Activated effector memory CD4-positive, alpha-beta T cell treated with anti-CD3 and anti-CD28 coated beads, Interleukin-2, amount 50 U/mL, for 16 hours (primary cell): Measurements from ENCODE around the gene SEMA4G.

Experiments
- DNase-seq: peaks from one replicate; pipeline ENCODE4 v3.0.0-alpha.2; 2020

The SEMA4G gene

DNA sequence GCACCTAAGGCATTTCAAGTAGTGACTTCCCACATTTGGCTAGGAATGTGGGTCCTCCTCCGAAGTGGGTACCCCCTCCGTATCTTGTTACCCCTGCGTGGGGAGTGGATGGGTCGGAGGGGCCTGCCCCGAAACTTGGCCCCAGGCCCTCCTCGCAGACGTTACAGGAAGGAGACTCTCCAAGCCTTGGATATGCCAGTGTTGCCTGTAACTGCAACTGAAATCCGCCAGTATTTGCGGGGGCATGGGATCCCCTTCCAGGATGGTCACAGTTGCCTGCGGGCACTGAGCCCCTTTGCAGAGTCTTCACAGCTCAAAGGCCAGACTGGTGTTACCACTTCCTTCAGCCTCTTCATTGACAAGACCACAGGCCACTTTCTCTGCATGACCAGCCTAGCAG lies 18.9 kb downstream of the SEMA4G start:
- DNase-seq: no peak

DNA sequence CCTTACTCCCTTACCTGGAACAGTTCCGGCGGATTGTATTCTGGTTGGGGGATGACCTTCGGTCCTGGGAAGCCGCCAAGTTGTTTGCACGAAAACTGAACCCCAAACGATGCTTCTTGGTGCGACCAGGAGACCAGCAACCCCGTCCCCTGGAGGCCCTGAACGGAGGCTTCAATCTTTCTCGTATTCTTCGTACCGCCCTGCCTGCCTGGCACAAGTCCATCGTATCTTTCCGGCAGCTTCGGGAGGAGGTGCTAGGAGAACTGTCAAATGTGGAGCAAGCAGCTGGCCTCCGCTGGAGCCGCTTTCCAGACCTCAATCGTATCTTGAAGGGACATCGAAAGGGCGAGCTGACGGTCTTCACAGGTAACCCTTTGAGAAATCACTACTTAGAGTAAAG lies 19.8 kb downstream of the SEMA4G start:
- no peak for DNase-seq

DNA sequence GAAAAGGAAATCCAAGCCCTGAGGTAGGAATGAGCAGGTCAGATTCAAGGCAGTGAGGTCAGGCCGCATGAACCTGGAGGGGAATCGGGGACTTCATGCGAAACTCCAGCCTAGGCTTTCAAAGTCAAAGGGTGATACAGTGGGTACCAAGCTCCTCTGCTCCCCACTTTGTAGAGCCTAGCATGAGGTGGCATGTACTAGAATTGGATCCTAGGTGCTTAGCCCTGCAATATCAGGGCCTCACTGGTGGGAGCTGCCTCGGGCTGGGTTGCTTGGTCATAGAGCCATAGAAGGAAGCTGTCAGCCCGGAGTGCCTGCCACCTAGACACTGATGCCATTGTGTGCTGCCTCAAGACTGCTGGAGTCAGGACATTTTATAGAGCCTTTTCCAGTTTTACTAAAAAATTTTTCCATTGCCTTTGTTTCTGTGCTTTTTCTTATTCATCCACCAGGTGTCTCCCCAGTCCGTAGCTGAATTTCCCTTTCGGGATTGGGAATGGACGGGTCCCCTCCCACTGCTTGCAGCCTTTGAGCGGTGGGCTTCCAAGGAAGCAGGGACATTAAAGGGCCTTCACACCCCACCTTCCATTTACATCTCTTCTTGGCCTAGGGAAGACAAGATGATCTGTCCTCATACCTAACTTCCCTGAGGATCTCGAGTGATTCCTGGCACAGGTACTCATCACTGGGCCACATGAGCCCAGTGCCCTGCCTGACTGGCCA lies 24.8 kb downstream of the SEMA4G start:
- no peak for DNase-seq

DNA sequence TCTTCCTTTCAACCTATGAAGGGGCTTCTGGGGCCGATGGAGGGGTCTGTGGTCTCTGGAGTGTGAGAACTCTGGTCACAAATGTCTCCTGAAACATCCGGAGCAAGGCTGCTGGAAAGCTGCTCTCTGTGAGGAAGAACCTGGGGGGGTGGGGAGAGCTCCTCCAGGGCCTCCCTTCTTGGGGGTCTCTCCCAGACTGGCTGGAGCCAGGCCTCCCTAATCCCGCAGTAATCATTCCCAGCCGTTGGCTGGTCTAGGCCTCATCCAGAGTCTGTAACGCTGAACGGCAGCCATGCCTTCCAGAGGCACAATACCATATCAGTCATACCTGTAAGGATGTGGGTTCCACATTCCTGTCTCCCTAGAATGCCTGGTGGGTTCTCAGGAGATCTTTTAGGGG lies 25.9 kb downstream of the SEMA4G start:
- DNase-seq: no peak

DNA sequence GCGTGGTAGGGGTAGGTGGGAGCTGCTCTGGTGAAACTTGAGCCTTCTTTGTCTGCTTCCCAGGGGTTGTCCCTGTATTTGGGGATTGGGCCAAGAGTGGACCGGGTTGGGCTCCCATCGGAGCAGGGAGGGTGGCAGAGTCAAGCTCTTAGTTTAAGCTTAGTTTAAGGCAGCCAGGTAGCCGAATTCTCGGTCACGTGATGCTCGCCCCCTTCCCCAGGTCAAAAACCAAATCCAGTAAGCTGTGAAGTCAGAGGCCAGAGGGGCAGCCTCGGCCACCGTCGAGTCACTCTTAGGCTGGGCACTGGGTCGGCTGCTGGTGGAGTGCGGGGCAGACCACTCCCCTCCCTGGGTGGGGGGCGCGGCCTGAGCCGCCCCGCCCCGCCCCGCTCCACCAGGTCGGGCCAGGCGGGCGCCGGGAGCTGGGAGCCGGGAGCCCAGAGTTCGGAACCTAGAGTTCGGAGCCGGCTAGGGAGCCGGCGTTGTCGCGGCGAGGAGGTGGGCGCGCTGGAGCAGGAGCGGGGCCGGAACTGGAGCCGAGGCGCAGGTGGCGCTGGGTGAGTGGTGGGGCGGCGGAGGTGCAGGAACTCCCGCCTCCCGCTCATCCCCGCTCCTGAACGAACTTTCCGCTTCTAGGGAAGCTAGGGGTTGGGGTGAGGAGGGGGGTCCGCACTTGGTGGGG lies 27.5 kb downstream of the SEMA4G start:
- DNase-seq: peak; percentile 79

DNA sequence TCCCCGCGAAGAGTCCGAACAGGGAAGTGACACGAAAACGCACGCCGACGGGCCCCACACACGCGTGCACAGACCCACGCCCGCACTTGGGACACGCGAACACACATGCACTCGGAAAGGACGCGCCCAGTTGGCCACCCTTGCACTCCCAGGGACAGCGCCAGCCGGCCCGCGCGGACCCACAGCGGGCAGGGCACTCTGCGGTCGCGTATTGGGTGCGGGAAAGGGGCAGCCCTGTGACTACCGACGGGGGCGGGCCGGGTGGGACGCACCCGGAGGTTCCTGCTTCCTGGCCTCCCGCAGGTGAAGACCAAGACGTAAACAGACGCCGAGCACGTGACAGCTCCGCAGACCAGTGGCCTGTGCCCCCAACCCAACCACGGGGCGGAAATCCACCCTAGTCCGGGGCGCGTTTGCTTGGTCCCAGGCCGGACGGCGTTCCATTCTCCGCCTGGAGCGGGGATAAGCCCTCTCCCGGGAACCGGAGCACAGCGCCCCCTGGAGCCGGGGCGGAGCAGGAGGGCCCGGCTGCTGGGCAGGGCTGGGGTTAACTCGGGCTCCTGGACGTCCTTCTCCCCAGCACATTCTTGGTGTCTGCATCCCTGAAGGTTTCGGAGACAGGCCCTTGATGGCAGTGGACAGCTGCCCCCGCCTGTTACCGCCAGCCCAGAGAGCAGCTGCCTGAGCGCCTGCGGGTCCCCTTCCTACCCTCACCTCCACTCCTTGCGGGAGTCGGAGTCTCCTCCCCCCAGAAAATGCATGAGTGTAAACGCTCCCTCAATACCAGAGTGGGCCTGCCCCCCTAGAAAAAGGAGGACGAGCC lies 28.3 kb downstream of the SEMA4G start:
- peak; percentile 93 for DNase-seq

DNA sequence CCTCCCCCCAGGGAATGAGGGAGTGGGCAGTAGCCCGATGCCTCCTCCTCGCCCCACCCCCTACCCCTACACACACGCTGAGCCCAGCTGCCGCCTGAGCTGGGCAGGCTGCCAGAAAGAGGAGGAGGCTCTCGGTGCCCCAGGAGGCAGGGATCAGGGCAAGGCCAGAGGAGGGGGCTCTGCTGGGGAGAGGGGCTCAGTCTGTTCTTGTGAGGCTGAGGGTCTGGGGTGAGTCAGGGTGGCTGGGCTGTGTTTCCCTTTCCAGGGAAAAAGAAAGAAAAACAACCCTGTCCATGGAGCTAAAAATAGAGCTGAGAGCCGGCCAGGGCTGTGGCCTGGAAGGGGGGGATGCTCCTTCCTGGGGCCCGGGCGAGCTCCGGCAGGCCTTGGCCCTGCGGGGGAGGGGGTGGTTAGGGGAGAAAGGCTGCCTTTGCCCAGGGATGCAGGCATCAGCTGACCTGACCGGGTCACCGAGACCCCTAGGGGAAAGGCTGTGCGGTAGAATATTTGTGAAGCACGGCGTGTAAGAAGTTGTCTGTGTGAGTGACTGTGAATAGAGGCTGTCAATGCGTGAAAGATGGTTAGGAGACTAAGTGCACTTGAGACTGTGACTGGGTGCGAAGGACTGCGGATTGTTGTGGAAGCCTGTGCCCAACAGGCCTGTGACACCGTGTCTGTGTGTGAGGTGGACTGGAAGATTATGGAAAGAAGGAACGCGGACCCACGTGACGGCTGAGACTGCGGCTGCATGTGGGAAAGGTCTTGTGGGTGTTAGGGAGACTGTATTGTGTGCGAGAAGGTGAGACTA lies 29.1 kb downstream of the SEMA4G start:
- peak; percentile 87 for DNase-seq

DNA sequence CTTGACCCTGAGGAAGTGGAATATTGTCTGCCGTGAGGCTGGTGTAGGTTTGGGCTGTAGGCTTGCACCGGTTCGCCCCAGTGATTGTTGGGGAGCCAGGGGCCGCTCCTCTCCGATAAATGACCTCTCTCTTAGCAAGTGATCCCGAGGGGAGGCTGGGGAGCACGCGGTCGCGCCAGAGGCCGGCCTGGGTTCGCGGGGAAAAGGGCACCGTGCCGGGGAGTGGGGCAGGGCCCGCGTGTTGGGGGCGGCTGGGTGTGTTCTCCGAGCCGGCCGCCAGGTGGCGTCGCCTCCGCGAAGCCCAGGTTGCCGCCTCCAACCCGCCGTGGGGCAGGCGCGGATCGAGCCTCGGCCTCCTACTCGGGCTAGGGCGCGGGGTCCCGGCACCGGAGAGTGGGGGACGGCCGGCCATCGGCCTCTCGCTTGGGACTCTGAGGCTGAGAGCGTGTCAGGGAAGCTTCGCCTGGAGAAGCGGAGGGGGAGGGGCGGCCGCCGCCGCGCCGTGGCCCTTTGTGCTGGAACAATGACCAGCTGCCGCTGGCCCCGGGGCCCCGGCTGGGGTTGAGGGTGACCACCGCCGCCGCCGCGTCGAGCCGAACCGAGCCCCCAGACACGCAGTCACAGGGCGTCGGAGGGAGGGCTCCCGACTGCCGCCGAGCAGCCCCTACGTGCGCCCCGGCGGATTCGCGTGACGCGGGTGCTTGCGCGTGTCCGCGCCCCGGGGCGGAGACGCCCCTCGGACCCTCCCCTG lies 29.9 kb downstream of the SEMA4G start:
- peak; percentile 92 for DNase-seq

DNA sequence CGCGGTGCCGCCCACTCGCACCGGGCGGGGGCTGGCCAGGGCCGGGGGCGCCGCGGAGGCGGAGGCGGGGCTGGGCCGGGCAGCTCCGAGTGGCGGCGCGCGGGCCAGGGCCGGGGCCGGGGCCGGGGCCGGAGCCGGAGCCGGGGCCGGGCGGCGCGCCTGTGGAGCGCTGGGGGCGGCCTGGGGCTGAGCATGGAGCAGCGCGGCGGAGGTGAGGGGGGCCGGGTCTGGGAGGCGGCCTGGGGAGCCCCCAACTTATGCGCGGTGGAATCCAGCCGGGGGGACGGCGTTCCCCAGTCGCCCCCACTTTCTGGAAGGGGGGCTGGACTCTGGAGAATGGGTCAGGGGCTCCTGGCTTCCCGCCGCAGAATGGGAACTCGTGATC lies 30.4 kb downstream of the SEMA4G start, which contains the start of gene LZTS2:
Gene LZTS2 (plus strand): TSS at position 67 of the 385 bp plus-strand sequence. CDS start 2,731 bp downstream, outside the sequence.
- no peak for DNase-seq

DNA sequence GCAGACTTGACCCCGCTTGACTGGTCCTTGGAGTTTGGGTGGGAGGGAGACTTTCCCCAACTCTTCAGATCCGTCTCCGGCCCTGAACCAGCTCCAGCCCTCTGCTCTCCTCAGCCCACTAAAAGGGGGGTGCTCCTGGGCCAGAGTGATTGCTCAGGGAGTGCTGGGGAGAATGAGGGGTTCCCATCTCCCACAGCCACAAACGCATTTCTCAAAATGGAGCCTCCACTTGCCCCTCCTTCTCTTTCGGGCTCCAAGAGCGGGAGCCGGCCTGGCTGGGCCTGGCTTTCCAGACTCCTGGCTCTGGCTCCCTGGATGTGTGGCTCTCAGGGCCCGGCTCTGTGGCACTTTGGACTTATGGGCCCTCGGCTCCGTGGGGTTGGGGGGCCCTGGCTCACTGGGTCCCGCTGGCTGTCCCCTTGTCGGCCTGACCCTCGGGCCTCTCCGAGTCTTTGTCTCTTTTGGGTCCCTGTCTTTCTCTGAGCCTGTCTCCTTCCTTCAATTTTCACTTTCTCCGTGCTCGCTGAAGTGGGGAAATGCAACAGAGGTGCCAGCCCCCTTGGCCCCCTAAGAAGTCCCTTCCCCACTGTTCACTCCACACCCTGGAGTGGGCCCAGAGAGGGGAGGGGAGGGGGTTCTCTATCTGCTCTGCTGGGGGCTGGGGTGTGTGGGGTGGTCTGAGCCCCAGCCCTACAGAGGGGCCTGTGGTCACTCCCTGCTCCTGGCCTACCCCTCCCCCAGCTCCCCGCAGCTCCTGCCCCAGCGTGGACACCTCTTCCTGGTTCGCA lies 31.0 kb downstream of the SEMA4G start:
- DNase-seq: no peak

DNA sequence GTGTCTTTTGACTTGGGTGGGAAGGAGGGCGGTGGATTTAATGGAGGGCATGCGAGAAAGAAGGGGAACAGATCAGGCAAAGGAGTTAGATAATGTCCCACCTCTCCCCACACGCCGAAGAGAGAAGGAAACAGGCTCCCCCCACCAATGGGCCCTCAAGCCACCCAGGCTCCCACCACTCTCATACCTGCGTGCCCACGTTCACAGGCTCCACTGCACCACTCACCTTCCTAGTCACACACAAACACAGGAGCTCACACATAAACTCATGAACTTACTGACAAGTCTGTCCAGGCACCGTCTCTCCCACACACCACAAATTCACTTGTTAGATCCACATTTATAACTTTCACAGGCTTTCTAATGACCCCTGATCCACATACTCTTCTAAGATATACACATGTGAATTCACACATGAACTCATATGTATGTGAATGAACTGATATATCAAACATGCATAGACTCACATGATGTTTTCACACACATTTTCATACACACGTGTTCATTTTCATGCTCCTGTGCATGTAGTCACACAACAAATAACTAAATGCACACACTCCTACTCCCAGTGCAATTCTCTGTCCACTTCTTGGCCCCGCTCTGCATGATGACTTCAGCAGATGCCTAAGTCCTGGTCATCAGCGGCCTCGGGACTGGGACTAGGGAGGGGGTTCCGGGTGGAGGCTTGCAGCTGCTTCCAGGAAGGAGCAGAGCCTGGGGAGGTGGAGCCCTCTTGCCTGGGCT lies 31.8 kb downstream of the SEMA4G start:
- no peak for DNase-seq

DNA sequence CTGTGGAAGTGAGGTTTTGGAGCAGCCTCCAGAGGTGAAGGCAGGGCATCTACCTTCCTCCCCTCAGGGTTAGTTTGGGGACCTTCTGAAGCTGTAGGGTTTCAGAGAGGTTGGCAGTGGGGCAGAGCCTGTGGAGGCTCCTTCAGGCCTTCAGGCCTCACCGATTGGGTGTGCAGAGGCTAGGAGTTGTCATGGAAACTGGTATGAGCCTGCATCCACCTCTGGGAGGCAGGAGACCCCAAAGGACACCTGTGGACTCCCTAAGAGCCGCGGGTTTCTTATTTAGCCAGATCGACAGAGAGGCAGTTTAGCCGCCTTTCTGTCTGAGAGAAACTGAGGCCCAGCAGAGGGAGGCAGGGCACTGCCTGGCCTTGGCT lies 32.3 kb downstream of the SEMA4G start:
- DNase-seq: no peak

DNA sequence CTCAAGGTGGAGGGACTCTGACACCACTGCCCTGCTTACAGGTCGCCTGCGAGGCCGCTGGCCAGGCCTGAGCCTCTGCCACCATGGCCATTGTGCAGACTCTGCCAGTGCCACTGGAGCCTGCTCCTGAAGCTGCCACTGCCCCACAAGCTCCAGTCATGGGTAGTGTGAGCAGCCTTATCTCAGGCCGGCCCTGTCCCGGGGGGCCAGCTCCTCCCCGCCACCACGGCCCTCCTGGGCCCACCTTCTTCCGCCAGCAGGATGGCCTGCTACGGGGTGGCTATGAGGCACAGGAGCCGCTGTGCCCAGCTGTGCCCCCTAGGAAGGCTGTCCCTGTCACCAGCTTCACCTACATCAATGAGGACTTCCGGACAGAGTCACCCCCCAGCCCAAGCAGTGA lies 33.2 kb downstream of the SEMA4G start:
- DNase-seq: no peak

DNA sequence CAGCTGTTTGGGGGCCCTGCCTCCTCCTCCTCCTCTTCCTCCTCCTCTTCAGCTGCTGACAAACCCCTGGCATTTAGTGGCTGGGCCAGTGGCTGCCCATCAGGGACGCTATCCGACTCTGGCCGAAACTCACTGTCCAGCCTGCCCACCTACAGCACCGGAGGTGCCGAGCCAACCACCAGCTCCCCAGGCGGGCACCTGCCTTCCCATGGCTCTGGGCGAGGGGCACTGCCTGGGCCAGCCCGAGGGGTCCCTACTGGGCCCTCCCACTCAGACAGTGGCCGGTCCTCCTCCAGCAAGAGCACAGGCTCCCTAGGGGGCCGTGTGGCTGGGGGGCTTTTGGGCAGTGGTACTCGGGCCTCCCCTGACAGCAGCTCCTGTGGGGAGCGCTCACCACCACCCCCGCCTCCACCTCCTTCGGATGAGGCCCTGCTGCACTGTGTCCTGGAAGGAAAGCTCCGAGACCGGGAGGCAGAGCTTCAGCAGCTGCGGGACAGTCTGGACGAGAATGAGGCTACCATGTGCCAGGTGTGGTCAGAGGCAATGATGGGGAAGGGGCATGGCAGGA lies 34.4 kb downstream of the SEMA4G start:
- no peak for DNase-seq

DNA sequence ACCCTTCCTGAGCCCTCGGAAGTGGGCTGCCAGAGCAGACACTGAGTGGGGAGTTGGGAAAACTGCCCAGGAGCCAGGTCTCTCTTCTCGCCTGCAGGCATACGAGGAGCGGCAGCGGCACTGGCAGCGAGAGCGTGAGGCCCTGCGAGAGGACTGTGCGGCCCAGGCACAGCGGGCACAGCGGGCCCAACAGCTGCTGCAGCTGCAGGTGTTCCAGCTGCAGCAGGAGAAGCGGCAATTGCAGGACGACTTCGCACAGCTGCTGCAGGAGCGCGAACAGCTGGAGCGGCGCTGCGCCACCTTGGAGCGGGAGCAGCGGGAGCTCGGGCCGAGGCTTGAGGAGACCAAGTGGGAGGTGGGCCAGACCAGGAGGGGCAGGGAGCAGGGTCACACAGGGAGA lies 36.1 kb downstream of the SEMA4G start:
- no peak for DNase-seq

DNA sequence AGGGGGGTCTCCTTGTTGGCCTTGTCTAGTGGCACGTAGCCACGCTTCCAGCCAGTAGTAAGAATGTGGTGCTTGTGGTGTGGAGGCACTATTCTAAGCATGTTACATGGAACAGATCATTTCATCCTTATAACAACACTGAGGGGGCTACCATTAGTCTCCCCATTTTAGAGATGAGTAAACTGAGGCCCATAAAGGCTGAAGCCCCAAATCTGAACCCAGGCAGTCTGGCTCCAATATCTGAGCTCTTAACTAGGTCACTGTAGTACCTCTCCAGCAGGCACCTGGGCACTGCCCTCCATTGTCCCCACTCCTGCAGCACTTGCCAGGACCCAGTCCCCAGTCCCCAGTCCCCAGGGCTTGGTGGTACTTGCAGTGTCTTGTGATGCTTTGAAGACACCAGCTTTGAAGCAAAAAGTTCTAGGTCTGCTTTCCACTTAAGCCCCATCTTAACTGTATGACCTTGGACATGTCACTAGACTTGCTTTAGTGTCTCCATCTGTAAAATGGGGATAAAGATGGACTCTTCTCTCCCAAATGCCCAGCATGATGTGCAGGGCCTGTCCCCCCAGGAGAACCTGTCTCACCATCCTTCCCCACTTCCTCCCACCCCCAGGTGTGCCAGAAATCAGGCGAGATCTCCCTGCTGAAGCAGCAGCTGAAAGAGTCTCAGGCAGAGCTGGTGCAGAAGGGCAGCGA lies 36.7 kb downstream of the SEMA4G start:
- no peak for DNase-seq

DNA sequence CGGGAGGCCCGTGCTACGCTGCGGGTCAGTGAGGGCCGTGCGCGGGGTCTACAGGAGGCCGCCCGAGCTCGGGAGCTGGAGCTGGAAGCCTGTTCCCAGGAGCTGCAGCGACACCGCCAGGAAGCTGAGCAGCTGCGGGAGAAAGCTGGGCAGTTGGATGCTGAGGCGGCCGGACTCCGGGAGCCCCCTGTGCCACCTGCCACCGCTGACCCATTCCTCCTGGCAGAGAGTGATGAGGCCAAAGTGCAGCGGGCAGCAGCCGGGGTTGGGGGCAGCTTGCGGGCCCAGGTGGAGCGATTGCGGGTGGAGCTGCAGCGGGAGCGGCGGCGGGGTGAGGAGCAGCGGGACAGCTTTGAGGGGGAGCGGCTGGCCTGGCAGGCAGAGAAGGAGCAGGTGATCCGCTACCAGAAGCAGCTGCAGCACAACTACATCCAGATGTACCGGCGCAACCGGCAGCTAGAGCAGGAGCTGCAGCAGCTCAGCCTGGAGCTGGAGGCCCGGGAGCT lies 37.3 kb downstream of the SEMA4G start:
- DNase-seq: no peak

DNA sequence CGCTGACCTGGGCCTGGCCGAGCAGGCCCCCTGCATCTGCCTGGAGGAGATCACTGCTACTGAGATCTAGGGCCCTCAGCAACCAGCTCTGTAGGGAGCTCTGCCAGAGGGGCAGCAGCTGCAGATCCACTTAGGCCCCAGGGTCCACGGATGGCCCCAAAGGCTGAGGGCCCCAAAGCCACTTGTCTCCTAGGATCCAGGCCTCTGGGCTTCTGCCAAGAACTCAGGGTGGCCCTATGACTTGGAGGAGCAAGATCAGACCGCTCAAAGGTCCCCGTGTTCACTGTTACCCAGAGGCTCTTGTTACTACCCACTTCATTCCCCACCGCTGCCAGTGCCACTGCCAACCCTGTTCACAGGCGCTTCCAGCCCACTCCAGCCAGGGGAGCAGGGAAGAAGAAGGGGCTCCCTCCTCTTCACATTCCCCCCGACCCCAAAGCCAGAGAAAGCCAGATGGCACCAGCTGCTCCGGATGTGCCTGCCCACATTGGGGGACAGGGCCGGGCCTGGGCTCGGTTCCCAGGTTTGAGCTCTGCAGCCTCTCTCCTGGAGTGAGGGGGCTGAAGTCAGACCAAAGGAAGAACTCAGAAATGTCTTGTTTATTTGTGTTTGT lies 37.9 kb downstream of the SEMA4G start:
- DNase-seq: no peak
